MG63 (cell line): ENCODE results near the gene GAL. TPM values are rescaled to one million over a fixed set of nuclear protein-coding genes. Genes with fewer than 3 reads are reported as not detected.

Experiments used
- DNase-seq: peaks from one replicate; pipeline ENCODE4 v3.0.0-alpha.2; 2020
- H3K27me3 ChIP-seq: fragments of 250-450 bp; sonication (Bioruptor Pico); 2 replicates; pipeline ENCODE4 v1.5.1; 2020; ENCODE audit warnings: mild to moderate bottlenecking, moderate library complexity
- H3K36me3 ChIP-seq: fragments of 250-450 bp; sonication (Bioruptor Pico); 2 replicates; pipeline ENCODE4 v1.5.1; 2020; ENCODE audit warnings: mild to moderate bottlenecking, moderate library complexity
- H3K4me3 ChIP-seq: fragments of 250-450 bp; sonication (Bioruptor Pico); 2 replicates; pipeline ENCODE4 v1.5.1; 2020; ENCODE audit warnings: mild to moderate bottlenecking, moderate library complexity
- H3K9me3 ChIP-seq: fragments of 250-450 bp; sonication (Bioruptor Pico); 2 replicates; pipeline ENCODE4 v1.5.1; 2020; ENCODE audit warnings: mild to moderate bottlenecking, moderate library complexity
- total RNA-seq: library from RNA; depleted of rRNA; stranded (reverse); fragments of >200 nt; shearing (Covaris generic); gene quantifications from 2 replicates; pipeline ENCODE4 v1.2.3, GENCODE V29; 2014; ENCODE audit warnings: low replicate concordance

Gene GAL
- total RNA-seq, 1 experiment from 2014 or later, result 4.8 TPM

DNA sequence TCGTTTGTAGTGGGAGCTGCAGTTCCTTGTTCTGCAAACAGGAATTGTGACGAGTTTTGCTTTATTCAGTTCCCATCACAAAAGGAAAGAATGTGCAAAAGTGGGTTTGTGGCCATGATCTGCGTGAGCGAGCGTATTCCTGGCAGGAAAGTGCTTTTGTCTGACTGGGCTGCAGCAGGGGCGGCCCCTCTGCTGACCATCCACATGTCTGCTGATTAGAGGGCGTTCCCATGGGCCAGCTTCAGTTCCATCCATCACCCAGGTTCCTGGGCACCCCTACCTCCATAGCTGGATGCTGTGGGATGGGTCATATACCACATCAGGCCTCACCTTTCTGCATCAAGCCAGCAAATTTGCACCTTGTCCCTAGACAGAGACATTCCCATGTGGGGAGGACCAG is 28.9 kb upstream of the GAL start:
- H3K4me3 ChIP-seq, result no peak overlapping the region
- no peaks in the 10 kb centered on the region for H3K9me3 ChIP-seq
- no peaks in the 10 kb centered on the region for H3K36me3 ChIP-seq
- no peak for DNase-seq
- no peaks in the 10 kb centered on the region for H3K27me3 ChIP-seq

DNA sequence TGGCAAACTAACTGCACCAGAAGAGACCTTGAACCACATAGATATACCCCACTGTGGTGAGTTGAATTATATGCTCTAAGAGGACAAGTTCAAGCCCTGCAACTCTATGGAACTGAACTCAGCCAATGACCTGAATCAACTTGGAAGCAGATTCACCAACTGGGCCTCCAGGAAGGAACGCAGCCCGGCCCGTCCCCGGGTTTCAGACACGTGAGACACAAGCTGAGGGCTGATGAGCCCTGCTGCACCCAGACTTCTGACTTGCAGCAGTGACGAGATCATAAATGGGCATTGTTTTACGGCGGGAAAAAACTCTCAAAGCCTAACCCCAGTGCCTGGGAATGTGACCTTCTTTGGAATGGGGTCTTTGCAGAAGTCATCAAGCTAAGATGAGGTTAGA is 28.5 kb upstream of the GAL start:
- no peaks in the 10 kb centered on the region for H3K36me3 ChIP-seq

DNA sequence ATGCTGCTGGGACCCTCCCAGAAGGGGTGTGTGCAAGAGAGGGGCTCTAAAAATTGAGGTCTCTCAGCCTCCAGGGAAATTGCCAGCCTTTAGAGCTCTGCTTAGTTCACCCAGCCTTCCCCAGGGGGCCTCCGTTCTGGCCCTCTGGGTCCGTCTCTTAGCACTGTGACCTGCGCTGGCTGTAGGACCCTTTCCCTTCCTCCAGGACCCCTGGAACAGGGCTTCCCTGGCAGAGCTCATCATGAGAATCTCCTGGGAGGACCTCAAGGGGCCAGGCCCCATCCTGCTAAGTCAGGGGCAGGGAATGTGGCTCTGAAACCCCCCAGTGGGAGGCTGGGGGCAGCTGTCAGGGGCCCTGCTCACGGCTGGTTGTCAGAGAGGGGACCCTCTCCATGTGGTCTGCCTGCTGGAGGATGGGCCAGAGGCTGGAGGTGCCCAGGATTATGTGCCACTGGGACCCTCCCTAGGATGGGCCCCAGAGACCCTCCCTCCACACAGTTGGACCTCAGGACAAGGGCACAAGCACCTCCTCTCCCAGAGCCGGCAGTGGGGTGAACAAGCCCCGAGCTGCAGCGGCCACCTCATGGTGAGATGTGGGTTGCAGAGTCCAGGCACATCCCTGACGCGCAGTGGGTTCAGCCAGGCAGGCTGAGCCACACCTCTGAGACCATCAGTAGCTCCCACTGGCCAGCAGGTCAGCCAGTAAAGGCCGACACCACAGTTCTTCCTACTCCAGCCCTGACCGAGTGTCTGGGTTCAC is 27.1 kb upstream of the GAL start:
- Histone ChIP-seq H3K4me3 (no peak overlapping the region), H3K27me3 (no peaks in the 10 kb centered on the region), H3K9me3 (no peaks in the 10 kb centered on the region), H3K36me3 (no peaks in the 10 kb centered on the region)
- DNase-seq, result no peak

More for the DNA sequence above, 28.5 kb upstream of the GAL start:
- no peak for DNase-seq
- H3K9me3 ChIP-seq, result no peaks in the 10 kb centered on the region
- H3K4me3 ChIP-seq, result no peak overlapping the region
- no peaks in the 10 kb centered on the region for H3K27me3 ChIP-seq

DNA sequence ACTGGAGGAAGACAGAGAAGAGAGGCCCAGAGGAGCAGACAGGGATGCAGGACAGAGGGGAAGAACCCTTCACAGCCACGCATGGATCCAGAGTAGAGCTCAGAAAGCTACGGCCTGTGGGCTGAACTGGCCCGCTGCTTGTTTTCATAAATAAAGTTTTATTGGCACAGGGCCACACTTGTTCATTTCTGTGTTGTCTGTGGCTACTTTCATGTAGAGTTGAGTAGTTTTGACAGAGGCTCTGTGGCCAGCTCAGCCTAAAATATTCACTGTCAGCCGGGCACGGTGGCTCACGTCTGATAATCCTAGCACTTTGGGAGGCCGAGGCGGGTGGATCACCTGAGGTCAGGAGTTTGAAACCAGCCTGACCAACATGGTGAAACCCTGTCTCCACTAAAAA is 26.2 kb upstream of the GAL start:
- H3K36me3 ChIP-seq, result no peaks in the 10 kb centered on the region
- no peak overlapping the region for H3K4me3 ChIP-seq
- no peak for DNase-seq
- no peaks in the 10 kb centered on the region for H3K27me3 ChIP-seq
- no peaks in the 10 kb centered on the region for H3K9me3 ChIP-seq

DNA sequence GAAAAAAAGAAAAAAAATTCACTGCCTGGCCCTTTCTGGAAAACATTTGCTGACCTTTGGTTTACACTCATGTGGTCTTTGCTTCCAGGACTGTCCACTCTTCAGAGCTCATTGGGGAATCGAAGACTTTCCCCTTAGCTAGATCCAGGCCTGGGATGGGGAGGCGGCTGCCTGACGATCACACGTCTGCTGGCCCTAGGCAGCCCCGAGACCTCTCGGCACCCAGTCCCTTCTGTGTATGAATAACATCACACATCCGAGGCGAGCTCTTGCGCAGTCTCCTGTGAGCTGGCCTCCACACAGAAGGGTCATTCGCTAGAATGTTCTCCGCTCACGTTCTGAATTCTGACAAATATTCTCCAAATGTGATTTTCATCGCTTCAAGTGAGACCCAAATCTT is 25.7 kb upstream of the GAL start:
- H3K27me3 ChIP-seq, result no peaks in the 10 kb centered on the region
- DNase-seq, result no peak
- H3K36me3 ChIP-seq, result no peaks in the 10 kb centered on the region
- no peak overlapping the region for H3K4me3 ChIP-seq
- H3K9me3 ChIP-seq, result no peaks in the 10 kb centered on the region

DNA sequence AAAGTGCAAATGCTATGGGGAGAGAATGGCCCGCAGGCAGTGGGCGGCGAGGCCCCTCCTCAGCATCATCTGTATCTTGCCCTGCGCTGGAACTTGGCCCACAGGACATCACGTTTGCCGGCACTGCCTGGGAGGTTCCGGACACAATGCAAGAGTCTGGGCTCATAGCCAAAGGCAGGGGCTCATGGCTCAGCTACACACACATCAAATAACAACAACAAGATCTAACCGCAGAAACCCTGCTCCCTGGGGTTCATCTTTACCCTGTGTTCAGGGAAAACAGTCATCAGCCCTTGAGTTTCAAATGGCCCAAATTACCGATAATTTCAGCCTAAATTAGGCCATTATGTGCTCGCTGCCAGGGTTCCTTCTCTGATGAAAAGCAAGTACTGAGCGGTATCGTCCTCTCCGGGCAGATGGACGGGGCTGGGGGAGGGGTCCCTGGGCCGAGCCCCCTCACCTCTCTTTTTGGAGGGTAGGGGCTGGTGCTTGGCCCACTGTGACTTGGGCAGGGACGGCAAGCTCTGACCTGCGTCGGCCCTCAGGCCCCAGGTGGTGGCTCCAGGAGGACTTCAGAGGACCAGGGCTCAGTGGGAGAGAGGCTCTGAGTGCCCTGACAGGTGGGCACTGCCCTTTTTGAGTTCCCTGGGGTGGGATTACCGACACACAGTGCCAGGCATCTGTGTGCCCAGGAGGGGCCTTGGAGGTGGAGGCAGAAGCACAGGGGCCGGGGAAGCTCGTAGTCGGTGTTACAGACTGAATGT is 25.0 kb upstream of the GAL start:
- peak; percentile 83 for DNase-seq
- no peaks in the 10 kb centered on the region for H3K9me3 ChIP-seq
- no peak overlapping the region for H3K4me3 ChIP-seq
- no peaks in the 10 kb centered on the region for H3K36me3 ChIP-seq
- no peaks in the 10 kb centered on the region for H3K27me3 ChIP-seq

DNA sequence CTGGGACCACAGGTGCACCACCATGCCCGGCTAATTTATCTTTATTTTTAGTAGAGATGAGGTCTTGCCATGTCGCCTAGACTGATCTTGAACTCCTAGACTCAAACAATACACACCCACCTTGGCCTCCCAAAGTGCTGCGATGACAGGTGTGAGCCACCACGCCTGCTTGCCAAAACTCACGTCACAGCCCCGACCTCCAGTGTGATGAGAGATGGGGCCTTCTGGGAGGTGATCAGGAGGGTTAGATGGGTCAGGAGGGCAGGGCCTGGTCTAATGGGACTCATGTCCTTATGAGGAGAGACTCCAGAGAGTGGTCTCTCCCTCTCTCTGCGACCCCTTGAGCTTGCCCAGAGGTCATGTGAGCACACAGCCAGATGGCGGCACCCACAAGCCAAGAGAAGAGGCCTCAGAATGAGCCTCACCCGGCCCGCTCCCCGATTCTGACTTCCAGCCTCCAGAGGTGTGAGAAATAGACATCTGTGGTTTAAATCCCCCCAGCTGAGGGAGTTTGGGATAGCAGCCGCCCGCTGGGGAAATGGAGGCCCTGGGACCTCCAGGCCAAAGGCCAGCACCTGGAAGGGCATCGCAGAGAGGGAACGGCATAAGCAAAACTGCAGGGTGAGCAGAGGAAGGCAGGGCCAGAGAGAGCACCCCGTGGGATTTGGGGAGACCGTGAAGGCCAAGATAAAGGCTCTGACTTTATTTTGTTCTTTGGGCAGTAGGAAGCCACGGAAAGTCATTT is 24.1 kb upstream of the GAL start:
- H3K9me3 ChIP-seq, result no peaks in the 10 kb centered on the region
- H3K36me3 ChIP-seq, result no peaks in the 10 kb centered on the region
- no peak for DNase-seq
- no peak overlapping the region for H3K4me3 ChIP-seq
- H3K27me3 ChIP-seq, result no peaks in the 10 kb centered on the region

DNA sequence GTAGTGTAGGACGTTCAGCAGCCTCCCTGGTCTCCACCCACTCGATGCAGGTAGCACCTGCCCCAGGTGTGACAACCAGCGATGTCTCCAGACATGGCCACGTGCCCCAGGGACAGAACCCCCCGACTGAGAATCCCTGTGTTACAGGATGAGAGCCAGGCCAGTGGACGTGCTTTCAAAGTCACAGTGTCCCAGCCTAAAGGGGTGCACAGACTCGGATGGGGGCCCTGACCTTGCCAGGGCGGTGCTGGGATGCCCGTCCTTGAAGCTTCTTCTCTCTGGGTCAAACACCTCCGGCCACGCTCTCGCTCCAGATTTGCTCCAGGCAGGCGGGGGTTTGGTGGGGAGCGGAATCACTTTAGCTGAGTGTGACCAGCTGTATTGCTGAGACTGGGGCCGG is 23.3 kb upstream of the GAL start:
- Histone ChIP-seq H3K36me3 (no peaks in the 10 kb centered on the region), H3K27me3 (no peaks in the 10 kb centered on the region), H3K4me3 (no peak overlapping the region), H3K9me3 (no peaks in the 10 kb centered on the region)
- DNase-seq, result no peak

DNA sequence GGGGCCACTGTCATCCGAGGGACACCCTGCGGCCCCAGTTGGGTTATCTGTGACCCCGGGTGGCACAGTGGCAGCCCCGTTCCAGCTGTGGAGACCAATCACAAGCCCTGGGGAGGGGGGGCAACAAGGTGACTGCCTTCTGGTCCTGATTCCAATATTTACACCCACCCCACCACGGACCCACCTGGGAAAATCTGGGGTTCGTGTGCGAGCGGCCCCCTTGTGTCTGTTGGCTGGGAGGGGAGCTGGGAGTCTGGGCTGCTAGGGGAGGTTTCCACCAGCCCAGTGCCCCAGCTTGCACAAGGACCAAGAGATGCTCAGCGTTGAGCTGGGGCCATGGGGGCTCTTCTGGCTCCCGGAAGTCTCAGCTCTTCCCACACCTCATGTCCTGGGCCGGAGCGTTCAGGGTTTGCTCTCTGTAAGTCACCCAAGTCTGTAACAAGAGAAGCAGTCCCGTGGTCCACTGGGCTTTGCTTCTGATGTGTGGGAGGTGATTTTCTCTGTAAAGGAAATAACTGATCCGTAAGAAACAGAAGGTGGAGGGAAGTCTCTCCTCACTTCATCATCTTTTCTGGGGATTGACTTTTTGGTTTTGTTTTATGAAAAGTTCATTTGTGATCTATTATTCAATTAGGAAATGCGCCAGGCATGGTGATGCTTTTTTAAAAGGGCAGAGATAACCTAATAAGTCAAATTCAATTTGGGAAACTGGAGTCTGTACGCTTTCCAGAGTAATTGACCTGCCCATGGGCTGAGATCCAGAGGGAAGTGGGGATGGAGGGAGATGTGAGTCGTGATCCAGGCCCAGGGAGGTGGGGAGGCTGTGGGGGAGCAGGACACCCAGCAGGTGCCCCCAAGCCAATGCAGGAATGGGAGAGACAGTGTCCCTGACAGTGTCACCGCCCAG is 22.4 kb upstream of the GAL start:
- H3K36me3 ChIP-seq, result no peaks in the 10 kb centered on the region
- no peak overlapping the region for H3K4me3 ChIP-seq
- no peaks in the 10 kb centered on the region for H3K9me3 ChIP-seq
- no peaks in the 10 kb centered on the region for H3K27me3 ChIP-seq
- no peak for DNase-seq

DNA sequence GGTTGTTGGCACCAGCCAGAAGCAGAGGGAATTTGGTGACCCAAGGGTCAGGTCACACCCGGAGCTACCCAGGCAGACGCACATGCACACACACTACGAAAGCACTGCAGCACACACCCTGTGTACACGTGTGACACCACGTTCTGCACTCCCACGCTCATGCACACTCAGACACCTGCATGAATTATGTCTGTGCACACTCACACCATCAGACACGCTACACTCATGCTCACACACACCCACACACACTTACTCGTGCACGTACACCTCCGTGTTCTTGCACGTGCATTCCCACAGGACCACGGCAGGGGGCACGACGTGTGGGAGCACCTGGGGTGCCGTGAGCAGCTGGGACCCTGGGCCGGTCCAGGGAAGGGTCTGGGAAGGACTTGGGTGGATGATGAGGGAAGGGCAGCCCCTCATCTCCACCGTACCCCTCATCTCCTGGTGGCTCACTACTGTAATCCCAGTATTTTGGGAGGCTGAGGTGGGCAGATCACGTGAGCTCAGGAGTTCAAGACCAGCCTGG is 20.8 kb upstream of the GAL start:
- no peaks in the 10 kb centered on the region for H3K36me3 ChIP-seq
- no peaks in the 10 kb centered on the region for H3K27me3 ChIP-seq
- no peak overlapping the region for H3K4me3 ChIP-seq
- no peak for DNase-seq
- H3K9me3 ChIP-seq, result no peaks in the 10 kb centered on the region

DNA sequence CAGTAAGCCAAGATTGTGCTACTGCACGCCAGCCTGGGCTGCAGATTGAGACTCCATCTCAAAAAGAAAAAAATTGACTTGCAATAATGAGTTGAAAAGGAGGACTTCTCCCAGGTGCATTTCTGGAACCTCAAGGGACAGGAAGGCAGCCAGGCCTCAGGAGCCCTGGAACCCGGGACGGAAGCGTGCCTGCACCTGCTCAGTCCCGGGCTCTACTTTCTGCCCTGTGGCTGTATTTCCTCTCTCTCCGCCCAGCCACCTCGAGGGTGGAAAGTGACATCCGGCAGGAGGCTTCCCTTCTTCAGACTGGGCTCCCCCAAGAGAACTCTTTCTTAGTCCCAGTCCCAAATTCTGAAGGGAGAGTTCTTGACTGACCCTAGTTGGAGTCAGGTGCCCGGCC is 20.2 kb upstream of the GAL start:
- no peak overlapping the region for H3K4me3 ChIP-seq
- no peaks in the 10 kb centered on the region for H3K36me3 ChIP-seq
- no peak for DNase-seq
- no peaks in the 10 kb centered on the region for H3K27me3 ChIP-seq
- H3K9me3 ChIP-seq, result no peaks in the 10 kb centered on the region

DNA sequence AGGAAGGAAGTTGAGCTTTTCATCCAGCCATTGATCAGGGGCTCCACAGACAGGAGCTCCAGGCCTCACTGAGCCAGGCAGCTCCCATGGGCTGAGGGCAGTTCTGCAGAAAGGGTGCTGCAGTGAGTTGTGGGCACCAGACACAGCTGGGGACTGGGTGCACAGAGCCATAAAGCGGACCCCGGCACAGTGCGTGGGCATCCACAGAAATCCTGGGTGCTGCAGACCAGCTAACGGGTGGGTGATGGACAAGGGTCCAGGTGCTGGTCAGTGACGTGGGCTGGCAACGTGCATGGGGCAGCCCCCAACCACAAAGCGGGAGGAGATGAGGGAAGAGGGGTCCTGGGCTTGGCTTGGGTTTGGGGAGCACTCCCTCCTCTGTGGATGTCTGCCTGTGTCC is 19.4 kb upstream of the GAL start:
- Histone ChIP-seq H3K4me3 (no peak overlapping the region), H3K27me3 (no peaks in the 10 kb centered on the region), H3K36me3 (no peaks in the 10 kb centered on the region), H3K9me3 (no peaks in the 10 kb centered on the region)
- DNase-seq, result no peak

DNA sequence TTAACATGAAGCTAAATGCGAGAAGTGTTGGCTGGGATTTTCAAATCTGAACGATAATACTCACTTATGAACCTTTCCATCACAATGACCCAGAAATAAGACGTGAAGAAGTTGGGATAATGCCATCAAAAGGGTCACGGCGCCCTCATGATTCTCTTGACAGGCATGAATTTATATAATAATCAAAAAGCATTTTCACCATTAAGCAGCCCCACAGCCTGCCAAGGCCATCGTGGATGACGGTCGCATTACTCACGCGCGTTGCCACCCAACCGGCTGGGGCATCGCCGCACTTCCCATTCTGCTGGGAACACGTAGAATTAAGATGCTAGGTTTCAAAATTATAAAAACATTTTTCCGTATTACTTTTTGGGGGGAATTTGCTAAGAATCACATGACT is 18.9 kb upstream of the GAL start:
- peak; percentile 78 for DNase-seq
- no peaks in the 10 kb centered on the region for H3K9me3 ChIP-seq
- no peaks in the 10 kb centered on the region for H3K27me3 ChIP-seq
- H3K4me3 ChIP-seq, result no peak overlapping the region
- H3K36me3 ChIP-seq, result no peaks in the 10 kb centered on the region

DNA sequence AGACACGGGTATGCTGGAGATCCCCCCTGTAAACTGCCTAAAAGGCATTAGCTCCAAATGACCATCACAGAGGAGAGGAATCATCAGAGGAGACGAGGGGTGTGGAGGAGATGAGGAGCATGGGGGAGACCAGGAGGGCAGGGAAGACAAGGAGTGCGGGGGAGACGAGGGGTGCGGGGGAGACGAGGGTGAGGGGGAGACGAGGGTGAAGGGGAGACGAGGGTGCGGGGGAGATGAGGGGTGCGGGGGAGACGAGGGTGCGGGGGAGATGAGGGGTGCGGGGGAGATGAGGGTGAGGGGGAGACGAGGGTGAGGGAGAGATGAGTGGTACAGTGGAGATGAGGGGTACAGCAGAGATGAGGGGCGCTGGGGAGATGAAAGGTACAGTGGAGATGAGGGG is 17.5 kb upstream of the GAL start:
- H3K27me3 ChIP-seq, result no peaks in the 10 kb centered on the region
- DNase-seq, result no peak

DNA sequence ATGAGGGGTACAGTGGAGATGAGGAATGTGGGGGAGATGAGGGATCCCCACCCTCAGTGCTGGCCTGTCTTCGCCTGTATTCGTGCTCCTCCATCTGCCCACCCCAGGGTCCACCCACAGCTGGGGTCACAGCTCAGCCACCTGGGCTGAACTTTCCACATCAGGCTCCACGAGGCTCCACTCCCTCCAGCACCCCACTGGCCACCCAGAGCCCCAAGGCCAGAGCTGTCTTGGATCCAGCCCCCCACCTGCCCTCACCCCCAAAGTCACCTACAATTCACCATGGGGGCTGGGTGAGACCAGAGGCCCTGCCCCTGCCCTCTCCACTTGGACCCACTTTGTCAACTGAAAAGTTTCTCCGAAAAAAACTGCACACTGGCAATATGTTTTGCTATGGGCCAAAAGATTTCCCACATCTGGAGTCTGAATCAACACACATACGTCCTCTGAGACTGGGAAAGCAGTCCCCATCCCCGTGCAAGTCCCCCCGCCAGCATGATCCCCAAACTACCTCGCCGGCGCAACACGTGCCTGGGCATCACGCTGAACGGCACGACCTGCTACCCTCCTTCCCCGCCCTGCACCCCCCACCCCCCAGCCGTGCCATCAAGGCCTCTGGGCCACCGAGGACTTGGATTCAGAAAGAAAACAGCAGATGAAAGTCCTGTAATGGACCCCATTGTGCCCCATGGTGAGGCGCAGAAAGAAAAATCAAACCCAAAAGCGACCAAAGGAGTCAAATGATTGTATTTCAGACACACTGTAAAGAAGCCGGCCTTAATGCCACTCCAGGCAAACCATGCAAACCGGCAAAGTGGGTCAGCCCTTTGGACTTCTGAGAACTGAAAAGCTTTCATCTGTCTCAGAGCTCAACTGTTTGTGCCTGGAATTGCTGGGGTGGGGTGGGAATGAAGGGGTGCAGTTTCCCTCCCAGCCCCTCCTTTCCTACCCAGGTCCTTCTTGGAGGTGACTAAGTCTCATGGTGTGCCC is 16.5 kb upstream of the GAL start:
- no peak overlapping the region for H3K4me3 ChIP-seq
- no peaks in the 10 kb centered on the region for H3K36me3 ChIP-seq
- H3K27me3 ChIP-seq, result no peaks in the 10 kb centered on the region
- no peak for DNase-seq
- no peaks in the 10 kb centered on the region for H3K9me3 ChIP-seq

More for the DNA sequence above, 17.5 kb upstream of the GAL start:
- Histone ChIP-seq H3K36me3 (no peaks in the 10 kb centered on the region), H3K9me3 (no peaks in the 10 kb centered on the region), H3K4me3 (no peak overlapping the region)
